Measurements from ENCODE around the gene CRELD1. TPM values are rescaled to one million over a fixed set of nuclear protein-coding genes. Genes with fewer than 3 reads are reported as not detected.
A peak's percentile ranks its signal among the peaks of the same experiment; 100 is the strongest.

CRELD1 gene
- polyA plus RNA-seq, 1 of the 3 experiments (the other 2 are of a cell fraction), result 77.6 TPM

DNA sequence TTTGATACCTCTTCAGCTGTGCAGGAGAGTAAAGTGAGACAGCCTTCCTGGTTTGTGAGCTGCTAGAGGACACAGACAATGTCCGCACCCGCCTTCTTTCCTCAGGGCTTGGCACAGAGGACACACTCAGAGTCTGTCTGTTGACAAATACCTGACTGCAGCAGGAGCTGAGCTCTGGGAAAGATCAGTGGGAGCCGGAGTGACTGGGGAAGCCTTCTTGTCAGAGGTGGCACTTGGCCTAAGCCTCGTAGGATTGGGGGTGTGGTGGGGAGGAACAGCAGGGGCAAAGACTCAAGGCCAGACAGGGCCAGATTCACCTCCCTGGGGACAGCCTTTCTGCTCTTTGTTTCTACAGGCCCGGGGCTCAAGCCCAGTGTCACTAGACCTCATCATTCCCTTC lies 20.0 kb upstream of the CRELD1 start:
- WGBS (ENCODE audit: low lambda C conversion rate), result 85% methylated on average over 5 of the region's 5 CpGs
- TF ChIP-seq ELF1 (IDR thresholded peaks at IDR 0.05) (no peak), CHD2 (IDR thresholded peaks at IDR 0.05; ENCODE audit: low read length, partially characterized antibody) (no peak), EZH2phosphoT487 (IDR thresholded peaks at IDR 0.05; ENCODE audit: borderline replicate concordance, low read depth) (no peak), TCF12 (IDR thresholded peaks at IDR 0.05) (no peak), MEF2A (IDR thresholded peaks at IDR 0.05; ENCODE audit: borderline replicate concordance, low read depth) (no peak), POLR2AphosphoS5 (IDR thresholded peaks at IDR 0.05; ENCODE audit: low read depth, low read length) (no peak), FOXM1 (IDR thresholded peaks at IDR 0.05; ENCODE audit: low read depth) (no peak), RFX5 (IDR thresholded peaks at IDR 0.05; ENCODE audit: low read length) (no peak), NFIC (IDR thresholded peaks at IDR 0.05; ENCODE audit: borderline replicate concordance) (no peak), NRF1 (IDR thresholded peaks at IDR 0.05; ENCODE audit: low read depth, low read length) (no peak)
- TF ChIP-seq, protein P1, sequence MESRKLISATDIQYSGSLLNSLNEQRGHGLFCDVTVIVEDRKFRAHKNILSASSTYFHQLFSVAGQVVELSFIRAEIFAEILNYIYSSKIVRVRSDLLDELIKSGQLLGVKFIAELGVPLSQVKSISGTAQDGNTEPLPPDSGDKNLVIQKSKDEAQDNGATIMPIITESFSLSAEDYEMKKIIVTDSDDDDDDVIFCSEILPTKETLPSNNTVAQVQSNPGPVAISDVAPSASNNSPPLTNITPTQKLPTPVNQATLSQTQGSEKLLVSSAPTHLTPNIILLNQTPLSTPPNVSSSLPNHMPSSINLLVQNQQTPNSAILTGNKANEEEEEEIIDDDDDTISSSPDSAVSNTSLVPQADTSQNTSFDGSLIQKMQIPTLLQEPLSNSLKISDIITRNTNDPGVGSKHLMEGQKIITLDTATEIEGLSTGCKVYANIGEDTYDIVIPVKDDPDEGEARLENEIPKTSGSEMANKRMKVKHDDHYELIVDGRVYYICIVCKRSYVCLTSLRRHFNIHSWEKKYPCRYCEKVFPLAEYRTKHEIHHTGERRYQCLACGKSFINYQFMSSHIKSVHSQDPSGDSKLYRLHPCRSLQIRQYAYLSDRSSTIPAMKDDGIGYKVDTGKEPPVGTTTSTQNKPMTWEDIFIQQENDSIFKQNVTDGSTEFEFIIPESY (IDR thresholded peaks at IDR 0.05; ENCODE audit: borderline replicate concordance, low read depth), result no peak
- TF ChIP-seq, protein P2, sequence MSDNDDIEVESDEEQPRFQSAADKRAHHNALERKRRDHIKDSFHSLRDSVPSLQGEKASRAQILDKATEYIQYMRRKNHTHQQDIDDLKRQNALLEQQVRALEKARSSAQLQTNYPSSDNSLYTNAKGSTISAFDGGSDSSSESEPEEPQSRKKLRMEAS (IDR thresholded peaks at IDR 0.05; ENCODE audit: low read depth), result no peak
- TF ChIP-seq, protein P3, sequence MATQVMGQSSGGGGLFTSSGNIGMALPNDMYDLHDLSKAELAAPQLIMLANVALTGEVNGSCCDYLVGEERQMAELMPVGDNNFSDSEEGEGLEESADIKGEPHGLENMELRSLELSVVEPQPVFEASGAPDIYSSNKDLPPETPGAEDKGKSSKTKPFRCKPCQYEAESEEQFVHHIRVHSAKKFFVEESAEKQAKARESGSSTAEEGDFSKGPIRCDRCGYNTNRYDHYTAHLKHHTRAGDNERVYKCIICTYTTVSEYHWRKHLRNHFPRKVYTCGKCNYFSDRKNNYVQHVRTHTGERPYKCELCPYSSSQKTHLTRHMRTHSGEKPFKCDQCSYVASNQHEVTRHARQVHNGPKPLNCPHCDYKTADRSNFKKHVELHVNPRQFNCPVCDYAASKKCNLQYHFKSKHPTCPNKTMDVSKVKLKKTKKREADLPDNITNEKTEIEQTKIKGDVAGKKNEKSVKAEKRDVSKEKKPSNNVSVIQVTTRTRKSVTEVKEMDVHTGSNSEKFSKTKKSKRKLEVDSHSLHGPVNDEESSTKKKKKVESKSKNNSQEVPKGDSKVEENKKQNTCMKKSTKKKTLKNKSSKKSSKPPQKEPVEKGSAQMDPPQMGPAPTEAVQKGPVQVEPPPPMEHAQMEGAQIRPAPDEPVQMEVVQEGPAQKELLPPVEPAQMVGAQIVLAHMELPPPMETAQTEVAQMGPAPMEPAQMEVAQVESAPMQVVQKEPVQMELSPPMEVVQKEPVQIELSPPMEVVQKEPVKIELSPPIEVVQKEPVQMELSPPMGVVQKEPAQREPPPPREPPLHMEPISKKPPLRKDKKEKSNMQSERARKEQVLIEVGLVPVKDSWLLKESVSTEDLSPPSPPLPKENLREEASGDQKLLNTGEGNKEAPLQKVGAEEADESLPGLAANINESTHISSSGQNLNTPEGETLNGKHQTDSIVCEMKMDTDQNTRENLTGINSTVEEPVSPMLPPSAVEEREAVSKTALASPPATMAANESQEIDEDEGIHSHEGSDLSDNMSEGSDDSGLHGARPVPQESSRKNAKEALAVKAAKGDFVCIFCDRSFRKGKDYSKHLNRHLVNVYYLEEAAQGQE (IDR thresholded peaks at IDR 0.05; ENCODE audit: low read depth, low read length), result no peak
- TF ChIP-seq, protein P4, sequence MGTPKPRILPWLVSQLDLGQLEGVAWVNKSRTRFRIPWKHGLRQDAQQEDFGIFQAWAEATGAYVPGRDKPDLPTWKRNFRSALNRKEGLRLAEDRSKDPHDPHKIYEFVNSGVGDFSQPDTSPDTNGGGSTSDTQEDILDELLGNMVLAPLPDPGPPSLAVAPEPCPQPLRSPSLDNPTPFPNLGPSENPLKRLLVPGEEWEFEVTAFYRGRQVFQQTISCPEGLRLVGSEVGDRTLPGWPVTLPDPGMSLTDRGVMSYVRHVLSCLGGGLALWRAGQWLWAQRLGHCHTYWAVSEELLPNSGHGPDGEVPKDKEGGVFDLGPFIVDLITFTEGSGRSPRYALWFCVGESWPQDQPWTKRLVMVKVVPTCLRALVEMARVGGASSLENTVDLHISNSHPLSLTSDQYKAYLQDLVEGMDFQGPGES (IDR thresholded peaks at IDR 0.05; ENCODE audit: low read depth, low read length), result no peak
- CTCF ChIA-PET, result interaction anchor here (1.1 to 3.9 kb wide), 3 partner anchors 18 to 65 kb away, joined by 4 to 33 read pairs (median 8); partner anchors contain the start of gene CRELD1

More for the DNA sequence above, 20.0 kb upstream of the CRELD1 start:
- Histone ChIP-seq H3K27ac (ENCODE audit: low read depth in 2 of 2, low read length in 1 of 2) (peak overlapping the region in 1 of 2 experiments; percentile 65; a peak in 2 of 4 replicates), H2AFZ (ENCODE audit: low read depth) (no peak overlapping the region), H3K36me3 (replicated peaks in 1 of 2; ENCODE audit: control insufficient read depth in 1 of 2, insufficient read depth in 2 of 2, low read length in 1 of 2) (no peaks in the 10 kb centered on the region), H3K79me2 (ENCODE audit: insufficient read depth) (no peaks in the 10 kb centered on the region), H3K27me3 (ENCODE audit: insufficient read depth) (no peaks in the 10 kb centered on the region), H3K4me1 (ENCODE audit: control insufficient read depth in 1 of 2, insufficient read depth in 2 of 2, low read depth in 1 of 2, low read length in 1 of 2) (peaks cover 6 to 44% of the 10 kb centered on the region in 2 experiments; a peak in 3 of 4 replicates), H3K4me2 (no peak overlapping the region), H4K20me1 (ENCODE audit: insufficient read depth) (no peaks in the 10 kb centered on the region), H3K9me2 (no peaks in the 10 kb centered on the region), H3K4me3 (ENCODE audit: low read depth in 2 of 2, low read length in 1 of 2) (no peak overlapping the region), H3F3A (replicated peaks; ENCODE audit: insufficient read depth) (peaks cover 6% of the 10 kb centered on the region), H3K9ac (no peak overlapping the region), H3K9me3 (no peaks in the 10 kb centered on the region)
- DNase-seq, result peak; percentile 39
- POLR2A ChIA-PET, result interaction anchor here (0.9 to 1.6 kb wide), 2 partner anchors 23 to 65 kb away, joined by 3 to 6 read pairs; partner anchors contain the start of gene JAGN1
